IMR-90 (cell line): ENCODE results near the gene CTNNAL1. TPM values are rescaled to one million over a fixed set of nuclear protein-coding genes. Genes with fewer than 3 reads are reported as not detected.

Experiments used
- ATAC-seq: fragments of 200-7000 bp; cut with Tn5 transposase; 2 replicates; pipeline ENCODE4 v1.9.1; 2020; ENCODE audit warnings: low read depth, mild to moderate bottlenecking, moderate library complexity
- BruUV-seq: library from RNA; stranded (reverse); fragments of 400-500 nt; replicated peaks from 2 replicates; lab custom pipeline; 2021; lab: Mats Ljungman, UMichigan
- CTCF ChIA-PET: fragments of 300-600 bp; formaldehyde crosslinking; extraction: SDS; loops from one replicate; lab custom pipeline; 2021; ENCODE audit warnings: antibody characterized with exemption; lab: Yijun Ruan, JAX
- POLR2A ChIA-PET: fragments of 300-600 bp; sonication (Branson Sonifier 250); formaldehyde crosslinking; loops from one replicate; lab custom pipeline; 2022; ENCODE audit warnings: antibody characterized with exemption; ENCODE audit not compliant: unreplicated experiment; lab: Charles Lee
- DNase-seq: peaks from one replicate; pipeline ENCODE4 v3.0.0; 2013
- H2AFZ ChIP-seq: replicated peaks from 2 replicates; pipeline ENCODE3; 2013; ENCODE audit warnings: low read length, mild to moderate bottlenecking; ENCODE audit not compliant: poor library complexity
- H2AK5ac ChIP-seq: 2 replicates; pipeline ENCODE4 v1.6.1; 2013; ENCODE audit warnings: low read depth, low read length, inconsistent platforms
- H2AK9ac ChIP-seq: replicated peaks from 2 replicates; pipeline ENCODE3; 2013; ENCODE audit warnings: mild to moderate bottlenecking, low read depth, low read length, moderate library complexity; ENCODE audit not compliant: poor library complexity
- H2BK120ac ChIP-seq: 2 replicates; pipeline ENCODE4 v1.6.1; 2013; ENCODE audit warnings: low read depth, low read length, inconsistent platforms
- H2BK15ac ChIP-seq: 3 replicates; pipeline ENCODE4 v1.6.1; 2013; ENCODE audit warnings: low read depth, low read length, inconsistent platforms
- H2BK20ac ChIP-seq: 2 replicates; pipeline ENCODE4 v1.6.1; 2013; ENCODE audit warnings: low read depth, mild to moderate bottlenecking, inconsistent platforms, low read length, moderate library complexity
- H2BK5ac ChIP-seq: 2 replicates; pipeline ENCODE4 v1.6.1; 2013; ENCODE audit warnings: mild to moderate bottlenecking, low read depth, low read length, inconsistent platforms; ENCODE audit not compliant: poor library complexity, severe bottlenecking
- H3K14ac ChIP-seq: replicated peaks from 2 replicates; pipeline ENCODE4 v1.6.1; 2013; ENCODE audit warnings: low read depth, low read length, inconsistent platforms
- H3K18ac ChIP-seq: 2 replicates; pipeline ENCODE4 v1.6.1; 2013; ENCODE audit warnings: low read depth, low read length, control low read depth
- H3K23ac ChIP-seq: 2 replicates; pipeline ENCODE4 v1.6.1; 2013; ENCODE audit warnings: low read depth, low read length, inconsistent platforms
- H3K27ac ChIP-seq: 2 replicates; pipeline ENCODE4 v1.5.1; 2013; ENCODE audit warnings: mild to moderate bottlenecking, control low read depth, low read length; ENCODE audit not compliant: insufficient read depth
- H3K27me3 ChIP-seq: 2 replicates; pipeline ENCODE4 v1.6.1; 2013; ENCODE audit warnings: low read length; ENCODE audit not compliant: control insufficient read depth, insufficient read depth
- H3K36me3 ChIP-seq: 2 replicates; pipeline ENCODE4 v1.6.1; 2013; ENCODE audit warnings: low read length, mixed read lengths; ENCODE audit not compliant: control insufficient read depth, insufficient read depth
- H3K4ac ChIP-seq: 2 replicates; pipeline ENCODE4 v1.6.1; 2013; ENCODE audit warnings: low read depth, low read length, inconsistent platforms
- H3K4me1 ChIP-seq: 2 replicates; pipeline ENCODE4 v1.6.1; 2013; ENCODE audit warnings: low read length, mixed read lengths; ENCODE audit not compliant: control insufficient read depth, insufficient read depth
- H3K4me2 ChIP-seq: 2 replicates; pipeline ENCODE4 v1.6.1; 2013; ENCODE audit warnings: low read depth, mild to moderate bottlenecking, control low read depth, low read length, moderate library complexity
- H3K4me3 ChIP-seq: 2 replicates; pipeline ENCODE4 v1.5.1; 2013; ENCODE audit warnings: low read depth, mild to moderate bottlenecking, control low read depth, low read length, moderate library complexity; ENCODE audit not compliant: insufficient read depth
- H3K56ac ChIP-seq: 2 replicates; pipeline ENCODE4 v1.6.1; 2013; ENCODE audit warnings: low read length, inconsistent platforms; ENCODE audit not compliant: insufficient read depth; ENCODE audit errors: extremely low read depth
- H3K79me1 ChIP-seq, 2 experiments: 2 replicates each; pipeline ENCODE4 v1.6.1; 2013; ENCODE audit warnings: low read length in 2 of 2, inconsistent platforms in 1 of 2, low read depth in 1 of 2
- H3K9ac ChIP-seq: 2 replicates; pipeline ENCODE4 v1.6.1; 2013; ENCODE audit warnings: low read depth, low read length, control low read depth
- H3K9me1 ChIP-seq: 2 replicates; pipeline ENCODE4 v1.6.1; 2013; ENCODE audit warnings: low read length, inconsistent platforms; ENCODE audit not compliant: insufficient read depth
- H3K9me3 ChIP-seq: 2 replicates; pipeline ENCODE4 v1.6.1; 2013; ENCODE audit warnings: low read length; ENCODE audit not compliant: control insufficient read depth, insufficient read depth
- H4K20me1 ChIP-seq: 2 replicates; pipeline ENCODE4 v1.6.1; 2013; ENCODE audit warnings: low read length, inconsistent platforms; ENCODE audit not compliant: insufficient read depth
- H4K5ac ChIP-seq: 2 replicates; pipeline ENCODE4 v1.6.1; 2013; ENCODE audit warnings: mild to moderate bottlenecking, low read depth, low read length, control low read depth
- H4K8ac ChIP-seq, 2 experiments: 2 replicates each; pipeline ENCODE4 v1.6.1; 2013; ENCODE audit warnings: low read depth in 2 of 2, low read length in 2 of 2, control low read depth in 1 of 2, inconsistent platforms in 1 of 2
- H4K91ac ChIP-seq: 2 replicates; pipeline ENCODE4 v1.6.1; 2013; ENCODE audit warnings: low read depth, low read length, inconsistent platforms; ENCODE audit not compliant: insufficient read depth
- BHLHE40 ChIP-seq: fragments of 150-350 bp; IDR thresholded peaks from 2 replicates; pipeline ENCODE4 v1.6.1; 2016; ENCODE audit warnings: mild to moderate bottlenecking, low read depth, low read length
- CEBPB ChIP-seq: IDR thresholded peaks from 2 replicates; pipeline ENCODE4 v1.6.1; 2012; ENCODE audit warnings: low read depth, low read length, improper control_type of control experiment
- CHD1 ChIP-seq: IDR thresholded peaks from 2 replicates; pipeline ENCODE4 v1.6.1; 2012; ENCODE audit warnings: low read depth, low read length, improper control_type of control experiment
- ELK1 ChIP-seq: fragments of 150-350 bp; IDR thresholded peaks from 2 replicates; pipeline ENCODE4 v1.6.1; 2016; ENCODE audit warnings: low read depth, mild to moderate bottlenecking, low read length, moderate library complexity, borderline replicate concordance
- FOS ChIP-seq: fragments of 150-350 bp; IDR thresholded peaks from 2 replicates; pipeline ENCODE4 v1.6.1; 2016; ENCODE audit warnings: low read depth, low read length
- MAFK ChIP-seq: IDR thresholded peaks from 2 replicates; pipeline ENCODE4 v1.6.1; 2012; ENCODE audit warnings: low read depth, low read length, improper control_type of control experiment
- MAZ ChIP-seq: IDR thresholded peaks from 2 replicates; pipeline ENCODE4 v1.6.1; 2012; ENCODE audit warnings: low read depth, mild to moderate bottlenecking, low read length, improper control_type of control experiment, moderate library complexity, borderline replicate concordance
- MXI1 ChIP-seq: IDR thresholded peaks from 2 replicates; pipeline ENCODE4 v1.6.1; 2012; ENCODE audit warnings: low read depth, mild to moderate bottlenecking, low read length, moderate library complexity, borderline replicate concordance
- NFE2L2 ChIP-seq: fragments of 150-350 bp; IDR thresholded peaks from 2 replicates; pipeline ENCODE4 v1.6.1; 2016; ENCODE audit warnings: low read depth, mild to moderate bottlenecking, low read length
- POLR2A ChIP-seq: IDR thresholded peaks from 2 replicates; pipeline ENCODE4 v1.6.1; 2012; ENCODE audit warnings: mild to moderate bottlenecking, low read depth, low read length
- RAD21 ChIP-seq: IDR thresholded peaks from 2 replicates; pipeline ENCODE4 v1.6.1; 2012; ENCODE audit warnings: low read length, improper control_type of control experiment
- RCOR1 ChIP-seq: IDR thresholded peaks from 2 replicates; pipeline ENCODE4 v1.6.1; 2012; ENCODE audit warnings: mild to moderate bottlenecking, low read length, improper control_type of control experiment; ENCODE audit not compliant: insufficient replicate concordance
- RFX5 ChIP-seq: IDR thresholded peaks from 2 replicates; pipeline ENCODE4 v1.8.0; 2012; ENCODE audit warnings: low read depth, mild to moderate bottlenecking, low read length, moderate library complexity
- SMC3 ChIP-seq: fragments of 150-350 bp; IDR thresholded peaks from 2 replicates; pipeline ENCODE4 v1.6.1; 2016; ENCODE audit warnings: low read depth, mild to moderate bottlenecking, antibody characterized with exemption, low read length, moderate library complexity
- USF2 ChIP-seq: fragments of 150-350 bp; IDR thresholded peaks from 2 replicates; pipeline ENCODE4 v1.6.1; 2017; ENCODE audit warnings: mild to moderate bottlenecking, antibody characterized with exemption, low read length, low read depth
- dilution Hi-C: fragments of 300-500 bp; cut with HindIII; formaldehyde crosslinking; loops from one replicate; pipeline ENCODE4 v1.14.3; 2018; ENCODE audit warnings: low sequenced_read_pairs; ENCODE audit not compliant: unreplicated experiment
- in situ Hi-C: fragments of 300-500 bp; cut with MboI; formaldehyde crosslinking; loops from 3 replicates; pipeline ENCODE4 v1.14.3; 2019; ENCODE audit warnings: low sequenced_read_pairs, inconsistent platforms, mixed read lengths
- intact Hi-C: fragments of 100-400 bp; cut with micrococcal nuclease; formaldehyde crosslinking; loops from 2 replicates; pipeline ENCODE4 v1.10.0; 2022
- polyA plus RNA-seq, 3 experiments: library from polyadenylated mRNA; depleted of rRNA; stranded (reverse); fragments of >200 nt; gene quantifications; 2 replicates each; pipeline ENCODE4 v1.2.3, GENCODE V29; 2012; ENCODE audit warnings: low replicate concordance in 1 of 3
- total RNA-seq: library from RNA; depleted of rRNA; stranded (reverse); fragments of >200 nt; gene quantifications from 2 replicates; pipeline ENCODE4 v1.2.3, GENCODE V29; 2012

Gene CTNNAL1
- total and polyA plus RNA-seq, 2 of the 4 experiments (the other 2 are of a cell fraction) = 72.3 to 131 TPM

GRCh38 chr9:108924466-108924865 is 88.8 kb downstream of the CTNNAL1 start:
- H3K27ac ChIP-seq = no peak overlapping the region
- dilution Hi-C loops = no loop called here

More at GRCh38 chr9:108924466-108924865, 88.8 kb downstream of the CTNNAL1 start:
- H3K4ac ChIP-seq = no peak overlapping the region
- H2AK5ac ChIP-seq = no peak overlapping the region
- no peak overlapping the region for H2BK5ac ChIP-seq
- H3K4me1 ChIP-seq = no peaks in the 10 kb centered on the region
- H3K79me1 ChIP-seq = peaks cover 4 to 5% of the 10 kb centered on the region in 2 experiments; a peak in 3 of 4 replicates
- no peak overlapping the region for H2AK9ac ChIP-seq
- DNase-seq = no peak
- no peak overlapping the region for H3K9ac ChIP-seq
- no peaks in the 10 kb centered on the region for H3K9me1 ChIP-seq
- H3K23ac ChIP-seq = no peak overlapping the region
- H2AFZ ChIP-seq = no peak overlapping the region
- H2BK15ac ChIP-seq = no peak overlapping the region
- H3K14ac ChIP-seq = no peak overlapping the region
- no peak overlapping the region for H3K56ac ChIP-seq
- no peak overlapping the region for H2BK20ac ChIP-seq
- no peak overlapping the region for H4K8ac ChIP-seq
- ChIA-PET CTCF (no interaction called here), POLR2A (no interaction called here)
- BruUV-seq = no TSS peak
- H3K36me3 ChIP-seq = peaks cover 22% of the 10 kb centered on the region
- H4K20me1 ChIP-seq = no peaks in the 10 kb centered on the region
- no peak overlapping the region for H3K18ac ChIP-seq
- no peak overlapping the region for H3K4me3 ChIP-seq
- no peaks in the 10 kb centered on the region for H3K27me3 ChIP-seq
- intact Hi-C loops = no loop called here
- no peak for TF ChIP-seq BHLHE40
- no peak for TF ChIP-seq CHD1
- no peak for TF ChIP-seq ELK1
- TF ChIP-seq MXI1 = no peak
- no peak for TF ChIP-seq RAD21
- no peak for TF ChIP-seq FOS
- no peak for TF ChIP-seq MAFK
- no peak for TF ChIP-seq RCOR1
- TF ChIP-seq CEBPB = no peak
- TF ChIP-seq USF2 = no peak
- no peak for TF ChIP-seq NFE2L2
- TF ChIP-seq MAZ = no peak
- no peak for TF ChIP-seq RFX5
- no peak for TF ChIP-seq POLR2A
- TF ChIP-seq SMC3 = no peak
- in situ Hi-C loops = no loop called here
- H4K91ac ChIP-seq = no peak overlapping the region
- H4K5ac ChIP-seq = no peak overlapping the region
- no peak overlapping the region for H2BK120ac ChIP-seq
- H3K4me2 ChIP-seq = no peak overlapping the region
- no peak for ATAC-seq
- H3K9me3 ChIP-seq = no peaks in the 10 kb centered on the region
